GM21360 (cell line): ENCODE results near the gene ARHGAP24.
A peak's percentile ranks its signal among the peaks of the same experiment; 100 is the strongest.
"Not testable (repeated sequence)": the region's sequence is repeated elsewhere in the genome, so short reads cannot be mapped to it uniquely, and the experiment has no call there.

Experiments used
- ATAC-seq: cut with Tn5 transposase; IDR thresholded peaks from one replicate; pipeline ENCODE4 v1.9.1; 2021; ENCODE audit warnings: mild to moderate bottlenecking, moderate library complexity; ENCODE audit not compliant: unreplicated experiment

ARHGAP24 gene

DNA sequence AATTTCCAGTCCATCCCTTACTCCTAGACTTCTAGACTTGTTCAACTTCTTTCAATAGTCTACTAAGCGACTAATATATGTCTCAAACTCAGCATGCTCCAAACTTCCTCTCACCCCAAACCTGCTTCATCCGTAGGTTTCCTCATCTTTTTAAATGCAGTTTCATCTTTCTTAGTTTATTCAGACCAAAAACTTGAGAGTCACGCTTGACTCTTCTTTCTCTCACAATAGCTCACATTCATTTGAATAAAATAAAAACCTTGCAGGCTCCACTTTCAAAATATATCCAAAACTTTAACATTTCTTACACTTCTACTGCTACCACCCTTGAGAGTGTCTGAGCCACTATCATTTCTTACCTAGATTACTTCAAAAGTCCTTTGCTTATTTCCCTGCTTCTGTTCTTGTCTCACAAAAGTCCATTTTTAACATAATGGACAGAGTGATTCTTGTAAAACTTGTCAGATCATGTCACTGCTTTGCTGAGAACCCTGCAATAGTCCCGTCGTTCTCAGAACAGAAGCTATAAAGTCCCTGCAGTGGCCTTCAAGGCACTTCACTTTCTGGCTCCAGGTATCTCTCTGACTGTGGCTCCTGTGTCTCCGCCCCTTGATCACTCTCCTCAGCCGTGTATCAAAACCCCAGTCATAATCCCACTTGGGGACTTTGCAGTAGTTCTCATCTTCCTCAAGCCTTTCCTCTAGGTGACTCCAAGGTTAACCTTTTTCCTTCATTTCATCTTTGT is 167.6 kb downstream of the ARHGAP24 start:
- peak; percentile 65 for ATAC-seq

GRCh38 chr4:85644061-85644460 is 169.1 kb downstream of the ARHGAP24 start:
- ATAC-seq = no peak

DNA sequence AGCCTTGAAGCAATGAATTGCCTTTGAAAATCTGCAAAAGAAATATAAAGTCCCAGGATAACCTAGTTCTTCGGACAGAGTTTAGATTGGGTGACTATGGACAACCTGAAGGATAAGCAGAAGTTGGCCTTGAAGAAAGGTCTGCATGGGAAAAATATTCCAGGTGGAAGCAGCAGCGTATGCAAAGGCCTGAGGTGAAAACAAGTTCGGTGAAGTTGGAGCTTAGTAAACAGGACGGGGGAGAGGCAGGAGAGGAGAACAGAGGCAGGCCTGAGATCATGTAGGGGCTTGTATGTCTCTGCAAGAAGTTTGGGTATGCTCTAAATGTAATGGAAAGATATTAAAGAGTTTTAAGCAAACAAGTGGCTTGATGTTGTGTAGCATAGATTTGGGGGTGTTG is 176.0 kb downstream of the ARHGAP24 start:
- no peak for ATAC-seq

- no peak for ATAC-seq
These were observed 182.0 kb downstream of the ARHGAP24 start for GRCh38 chr4:85656759-85657505.

- no peak for ATAC-seq
These were observed 184.0 kb downstream of the ARHGAP24 start for GRCh38 chr4:85658766-85659439.

DNA sequence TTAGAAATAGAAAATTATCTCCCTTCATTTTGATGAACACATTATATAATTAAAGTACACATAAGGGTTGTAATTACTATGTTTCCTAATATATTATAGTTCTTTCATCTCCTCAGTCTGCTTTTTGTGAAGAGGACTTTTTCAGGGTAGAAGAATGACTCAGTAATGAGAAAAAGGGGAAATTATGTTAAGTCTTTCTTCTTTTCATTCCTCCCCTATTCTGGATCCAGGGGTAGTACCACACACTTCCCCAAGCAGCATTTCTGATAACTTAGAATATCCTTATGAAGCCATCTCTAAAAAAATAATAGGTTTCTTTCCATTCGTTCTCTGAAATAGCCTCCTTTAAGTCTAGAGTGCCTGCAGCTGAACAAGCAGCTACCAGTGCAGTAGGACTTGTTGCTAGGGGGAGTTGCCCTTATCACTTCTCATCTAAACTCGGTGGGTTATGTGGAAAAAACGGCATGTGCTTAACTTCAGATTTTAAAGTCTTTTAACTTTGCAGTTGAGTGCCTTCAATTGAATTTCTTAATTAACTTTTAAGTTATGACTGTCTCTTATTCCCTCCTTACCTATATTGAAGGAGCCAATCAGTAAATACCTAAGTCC is 184.8 kb downstream of the ARHGAP24 start:
- ATAC-seq = no peak

GRCh38 chr4:85666625-85667024 is 191.7 kb downstream of the ARHGAP24 start:
- not testable (repeated sequence) for ATAC-seq

- ATAC-seq = no peak
These were observed 194.3 kb downstream of the ARHGAP24 start for GRCh38 chr4:85669204-85669603.

DNA sequence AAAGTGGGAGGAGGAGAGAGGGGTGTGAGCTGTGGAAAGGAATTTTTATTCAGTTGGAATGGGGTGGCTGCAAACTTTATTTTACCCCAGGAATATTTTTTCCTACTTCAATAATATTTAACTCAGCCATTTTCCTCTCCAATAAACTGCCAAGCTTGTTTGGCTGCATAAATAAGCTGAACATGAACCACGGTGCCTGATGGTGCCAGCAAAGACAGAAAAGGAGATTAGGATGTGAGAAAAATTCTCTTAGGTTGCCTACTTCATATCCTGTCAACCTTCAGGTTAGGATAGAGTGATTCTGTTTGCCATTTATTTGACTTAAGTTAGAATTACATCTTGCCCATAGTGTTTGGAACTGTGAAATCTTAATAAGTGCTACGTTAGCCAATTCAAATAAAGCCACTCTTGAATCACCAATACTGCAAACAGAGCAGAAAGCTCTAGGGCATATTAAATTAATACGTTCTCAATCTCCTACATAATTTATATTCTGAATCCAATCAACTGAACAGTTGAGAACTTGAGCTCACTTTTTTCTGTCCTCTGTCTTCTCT is 195.1 kb downstream of the ARHGAP24 start:
- ATAC-seq = no peak

DNA sequence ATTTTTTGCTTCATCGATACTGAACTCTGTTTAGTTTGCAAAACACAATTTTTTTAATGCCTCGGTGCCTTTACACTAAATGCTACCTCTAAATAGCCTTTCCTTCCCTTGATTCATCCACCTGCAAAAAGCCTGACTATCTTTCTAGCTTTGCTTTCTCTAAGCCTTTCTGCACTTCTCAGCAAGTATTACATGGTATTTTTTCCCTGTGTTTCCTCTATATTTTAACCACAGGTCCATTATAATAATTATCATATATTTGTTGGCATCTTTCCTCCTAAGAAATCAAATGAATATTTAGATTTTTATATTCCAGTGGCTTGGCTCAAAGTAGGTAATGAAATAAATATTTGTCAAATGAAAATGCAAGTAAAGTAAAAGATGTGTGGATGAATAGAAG is 196.2 kb downstream of the ARHGAP24 start:
- ATAC-seq = no peak

DNA sequence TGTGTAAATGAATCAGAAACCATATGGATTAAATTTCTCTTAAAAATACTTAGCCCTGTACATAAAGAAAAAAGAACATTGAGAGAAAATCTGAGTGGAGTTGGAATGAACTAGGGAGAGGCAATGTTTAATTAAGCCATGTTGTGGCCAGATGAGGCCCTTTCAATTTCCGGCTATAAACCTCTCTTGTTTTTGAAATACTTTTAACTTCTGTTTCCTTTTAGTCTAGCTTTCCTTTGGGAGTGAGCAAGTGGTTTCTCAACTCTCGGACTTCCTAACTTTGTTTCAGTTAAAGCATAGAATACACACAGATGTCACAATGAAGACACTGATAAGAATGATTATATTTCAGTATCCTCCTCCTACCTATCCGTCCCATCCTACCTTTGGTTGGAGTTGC is 197.2 kb downstream of the ARHGAP24 start:
- no peak for ATAC-seq

GRCh38 chr4:85672959-85673358 is 198.0 kb downstream of the ARHGAP24 start:
- ATAC-seq = no peak

DNA sequence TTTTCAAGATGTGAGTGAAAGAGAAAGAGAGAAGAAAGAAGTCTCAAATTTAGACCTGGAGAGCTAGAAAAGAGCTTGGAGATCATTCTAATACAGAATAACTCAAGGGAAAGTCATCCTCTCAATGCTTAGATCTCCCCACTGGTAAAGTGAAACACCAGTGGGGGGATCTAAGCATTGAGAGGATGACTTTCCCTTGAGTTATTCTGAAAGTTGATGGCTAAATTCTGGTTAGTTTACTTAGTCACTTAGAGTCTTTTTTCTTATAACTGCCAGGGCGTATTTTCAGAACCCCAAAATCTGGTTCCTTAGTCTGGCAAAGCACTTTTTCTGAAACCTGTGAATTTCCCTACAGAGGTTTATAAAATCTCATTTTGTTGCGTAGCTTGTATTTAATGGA is 198.6 kb downstream of the ARHGAP24 start:
- no peak for ATAC-seq

GRCh38 chr4:85675076-85676049 is 200.4 kb downstream of the ARHGAP24 start:
- ATAC-seq = no peak

- no peak for ATAC-seq
These were observed 201.1 kb downstream of the ARHGAP24 start for GRCh38 chr4:85676050-85676425.

DNA sequence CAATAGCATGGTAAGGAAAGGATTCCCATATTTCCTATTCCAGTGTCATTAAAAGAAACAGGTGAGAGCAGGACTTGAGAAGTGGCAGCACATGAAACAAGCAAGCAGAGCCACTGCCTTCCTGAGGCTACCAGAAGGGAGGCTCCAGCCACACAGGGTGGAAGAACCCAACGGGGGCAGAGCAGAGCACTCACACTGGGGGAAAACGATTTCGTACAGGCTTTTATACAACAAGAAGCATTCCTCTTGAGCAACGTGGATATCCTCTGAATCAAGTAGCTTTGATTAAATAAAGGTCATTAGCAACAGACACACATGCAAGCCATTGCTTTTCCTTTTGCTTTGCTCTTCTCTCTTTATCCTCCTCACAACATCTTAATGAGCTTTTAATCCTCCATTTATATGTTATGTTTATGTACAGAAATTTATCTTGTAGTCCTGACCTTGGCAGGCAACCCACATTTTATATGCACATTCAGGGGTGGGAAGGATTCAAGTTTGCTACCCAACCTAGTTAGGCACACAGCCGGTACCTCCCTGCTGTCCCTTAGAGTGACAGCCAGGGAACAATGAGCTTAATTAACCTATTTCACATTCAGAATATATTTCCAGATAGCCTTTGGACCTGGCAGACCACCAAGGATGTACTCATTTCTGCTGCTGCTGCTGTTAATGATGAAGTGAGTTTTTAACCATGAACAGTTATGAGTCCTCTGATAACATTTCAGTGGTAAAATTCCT is 202.1 kb downstream of the ARHGAP24 start:
- ATAC-seq = no peak

- no peak for ATAC-seq
These were observed 206.3 kb downstream of the ARHGAP24 start for GRCh38 chr4:85681221-85681657.

DNA sequence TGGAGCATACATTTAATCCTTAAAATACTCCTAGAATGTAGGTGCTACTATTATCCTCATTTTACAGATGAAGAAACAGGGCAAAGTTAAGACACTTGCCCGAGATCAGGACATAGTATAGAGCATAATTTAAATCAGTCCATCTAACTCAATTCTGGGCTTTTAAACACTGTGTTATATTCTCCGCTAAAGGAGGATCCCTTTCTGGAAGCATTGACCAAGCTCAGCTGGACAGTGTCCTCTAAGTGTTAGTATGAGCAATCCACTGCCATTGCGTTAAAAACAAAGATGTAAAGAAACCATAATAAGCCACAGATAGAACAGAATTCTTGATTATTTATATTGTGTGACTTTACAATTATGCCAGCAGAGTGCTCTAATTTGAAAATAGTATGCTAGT is 207.0 kb downstream of the ARHGAP24 start:
- ATAC-seq = no peak

DNA sequence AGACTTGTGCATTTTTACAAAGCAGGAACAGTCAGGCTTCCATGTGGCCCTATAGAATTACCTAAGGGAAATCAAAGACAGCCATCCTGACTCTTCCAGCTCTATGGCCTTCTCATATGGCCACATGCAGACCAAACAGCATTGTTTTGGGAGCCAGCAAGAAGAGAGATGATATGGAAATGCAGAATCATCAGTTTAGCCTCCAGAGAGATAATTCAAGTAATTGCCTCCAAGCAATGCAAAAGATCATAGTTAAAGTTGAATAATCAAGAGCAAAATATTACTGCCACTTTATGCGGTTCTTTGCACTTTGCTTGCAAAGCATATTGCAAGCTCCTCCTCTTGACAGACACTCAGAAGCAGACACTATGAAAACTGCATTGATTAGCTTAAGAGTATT is 207.4 kb downstream of the ARHGAP24 start:
- no peak for ATAC-seq
